ENCODE results near the gene PRDM11. TPM values are rescaled to one million over a fixed set of nuclear protein-coding genes. Genes with fewer than 3 reads are reported as not detected.
A peak's percentile ranks its signal among the peaks of the same experiment; 100 is the strongest.

The PRDM11 gene
- polyA plus RNA-seq, 2 donors: 2.5 to 2.6 TPM

- 90 to 92% methylated on average over 5 of the region's 5 CpGs for WGBS, 2 donors
- peaks cover 0 to 19% of the 10 kb centered on the region in 2 donors for H3K36me3 ChIP-seq (ENCODE audit: control insufficient read depth in 2 of 2, insufficient read depth in 2 of 2, low read length in 1 of 2)
These were observed 42.8 kb downstream of the PRDM11 start for GRCh38 chr11:45189230-45189629.

GRCh38 chr11:45193695-45194094 is 47.3 kb downstream of the PRDM11 start:
- H3K4me3 ChIP-seq (ENCODE audit: low read depth in 1 of 2, low read length in 2 of 2): no peak overlapping the region
- WGBS, 2 donors: 76 to 86% methylated on average over 6 of the region's 6 CpGs
- no peaks in the 10 kb centered on the region for H3K9me3 ChIP-seq (ENCODE audit: control insufficient read depth in 2 of 2, insufficient read depth in 1 of 2, low read depth in 1 of 2, low read length in 1 of 2)
- H3K27me3 ChIP-seq (ENCODE audit: control insufficient read depth in 1 of 2, insufficient read depth in 2 of 2, low read length in 2 of 2): no peaks in the 10 kb centered on the region
- H3K36me3 ChIP-seq (ENCODE audit: control insufficient read depth in 2 of 2, insufficient read depth in 2 of 2, low read length in 1 of 2): peaks cover 0 to 4% of the 10 kb centered on the region in 2 donors
- H3K4me1 ChIP-seq (ENCODE audit: control insufficient read depth in 2 of 2, insufficient read depth in 2 of 2, low read length in 1 of 2): no peaks in the 10 kb centered on the region
- no peak overlapping the region for H3K27ac ChIP-seq (ENCODE audit: low read depth in 2 of 2, low read length in 1 of 2)

More at GRCh38 chr11:45189230-45189629, 42.8 kb downstream of the PRDM11 start:
- Histone ChIP-seq H3K27ac (ENCODE audit: low read depth in 2 of 2, low read length in 1 of 2) (no peak overlapping the region), H3K4me1 (ENCODE audit: control insufficient read depth in 2 of 2, insufficient read depth in 2 of 2, low read length in 1 of 2) (no peaks in the 10 kb centered on the region), H3K9me3 (ENCODE audit: control insufficient read depth in 2 of 2, insufficient read depth in 1 of 2, low read depth in 1 of 2, low read length in 1 of 2) (no peaks in the 10 kb centered on the region), H3K4me3 (ENCODE audit: low read depth in 1 of 2, low read length in 2 of 2) (no peak overlapping the region), H3K27me3 (ENCODE audit: control insufficient read depth in 1 of 2, insufficient read depth in 2 of 2, low read length in 2 of 2) (no peaks in the 10 kb centered on the region)

GRCh38 chr11:45204761-45205160 is 58.3 kb downstream of the PRDM11 start:
- 74 to 77% methylated on average over 8 of the region's 8 CpGs for WGBS, 2 donors
- peaks cover 0 to 4% of the 10 kb centered on the region in 2 donors for H3K36me3 ChIP-seq (ENCODE audit: control insufficient read depth in 2 of 2, insufficient read depth in 2 of 2, low read length in 1 of 2)

GRCh38 chr11:45205978-45206377 is 59.5 kb downstream of the PRDM11 start:
- no peak overlapping the region for H3K4me3 ChIP-seq (ENCODE audit: low read depth in 1 of 2, low read length in 2 of 2)
- H3K36me3 ChIP-seq (ENCODE audit: control insufficient read depth in 2 of 2, insufficient read depth in 2 of 2, low read length in 1 of 2): peaks cover 0 to 10% of the 10 kb centered on the region in 2 donors
- H3K27ac ChIP-seq (ENCODE audit: low read depth in 2 of 2, low read length in 1 of 2): no peak overlapping the region
- H3K27me3 ChIP-seq (ENCODE audit: control insufficient read depth in 1 of 2, insufficient read depth in 2 of 2, low read length in 2 of 2): no peaks in the 10 kb centered on the region
- H3K9me3 ChIP-seq (ENCODE audit: control insufficient read depth in 2 of 2, insufficient read depth in 1 of 2, low read depth in 1 of 2, low read length in 1 of 2): no peaks in the 10 kb centered on the region
- no peaks in the 10 kb centered on the region for H3K4me1 ChIP-seq (ENCODE audit: control insufficient read depth in 2 of 2, insufficient read depth in 2 of 2, low read length in 1 of 2)
- 64 to 81% methylated on average over 7 of the region's 7 CpGs for WGBS, 2 donors

More at GRCh38 chr11:45204761-45205160, 58.3 kb downstream of the PRDM11 start:
- H3K4me1 ChIP-seq (ENCODE audit: control insufficient read depth in 2 of 2, insufficient read depth in 2 of 2, low read length in 1 of 2): no peaks in the 10 kb centered on the region
- no peaks in the 10 kb centered on the region for H3K27me3 ChIP-seq (ENCODE audit: control insufficient read depth in 1 of 2, insufficient read depth in 2 of 2, low read length in 2 of 2)
- no peak overlapping the region for H3K4me3 ChIP-seq (ENCODE audit: low read depth in 1 of 2, low read length in 2 of 2)
- H3K27ac ChIP-seq (ENCODE audit: low read depth in 2 of 2, low read length in 1 of 2): no peak overlapping the region
- H3K9me3 ChIP-seq (ENCODE audit: control insufficient read depth in 2 of 2, insufficient read depth in 1 of 2, low read depth in 1 of 2, low read length in 1 of 2): no peaks in the 10 kb centered on the region

- Histone ChIP-seq H3K27me3 (ENCODE audit: control insufficient read depth in 1 of 2, insufficient read depth in 2 of 2, low read length in 2 of 2) (no peaks in the 10 kb centered on the region), H3K27ac (ENCODE audit: low read depth in 2 of 2, low read length in 1 of 2) (no peak overlapping the region), H3K36me3 (ENCODE audit: control insufficient read depth in 2 of 2, insufficient read depth in 2 of 2, low read length in 1 of 2) (peaks cover 0 to 20% of the 10 kb centered on the region in 2 donors), H3K9me3 (ENCODE audit: control insufficient read depth in 2 of 2, insufficient read depth in 1 of 2, low read depth in 1 of 2, low read length in 1 of 2) (no peaks in the 10 kb centered on the region), H3K4me3 (ENCODE audit: low read depth in 1 of 2, low read length in 2 of 2) (no peak overlapping the region), H3K4me1 (ENCODE audit: control insufficient read depth in 2 of 2, insufficient read depth in 2 of 2, low read length in 1 of 2) (no peaks in the 10 kb centered on the region)
- WGBS, 2 donors: 71 to 73% methylated on average over 8 of the region's 8 CpGs
These were observed 61.7 kb downstream of the PRDM11 start for GRCh38 chr11:45208135-45208534.

- H3K4me3 ChIP-seq (ENCODE audit: low read depth in 1 of 2, low read length in 2 of 2): no peak overlapping the region
- no peaks in the 10 kb centered on the region for H3K27me3 ChIP-seq (ENCODE audit: control insufficient read depth in 1 of 2, insufficient read depth in 2 of 2, low read length in 2 of 2)
- no peaks in the 10 kb centered on the region for H3K4me1 ChIP-seq (ENCODE audit: control insufficient read depth in 2 of 2, insufficient read depth in 2 of 2, low read length in 1 of 2)
- H3K36me3 ChIP-seq (ENCODE audit: control insufficient read depth in 2 of 2, insufficient read depth in 2 of 2, low read length in 1 of 2): peaks cover 0 to 23% of the 10 kb centered on the region in 2 donors
- 78% methylated on average over 33 to 35 of the region's 35 CpGs for WGBS, 2 donors
- no peaks in the 10 kb centered on the region for H3K9me3 ChIP-seq (ENCODE audit: control insufficient read depth in 2 of 2, insufficient read depth in 1 of 2, low read depth in 1 of 2, low read length in 1 of 2)
- H3K27ac ChIP-seq (ENCODE audit: low read depth in 2 of 2, low read length in 1 of 2): peak overlapping the region; percentile 62 to 80
These were observed 62.8 kb downstream of the PRDM11 start for GRCh38 chr11:45209000-45209879.

GRCh38 chr11:45209891-45210699 is 63.7 kb downstream of the PRDM11 start:
- Histone ChIP-seq H3K9me3 (ENCODE audit: control insufficient read depth in 2 of 2, insufficient read depth in 1 of 2, low read depth in 1 of 2, low read length in 1 of 2) (no peaks in the 10 kb centered on the region), H3K4me1 (ENCODE audit: control insufficient read depth in 2 of 2, insufficient read depth in 2 of 2, low read length in 1 of 2) (no peaks in the 10 kb centered on the region), H3K36me3 (ENCODE audit: control insufficient read depth in 2 of 2, insufficient read depth in 2 of 2, low read length in 1 of 2) (peaks cover 0 to 22% of the 10 kb centered on the region in 2 donors), H3K27me3 (ENCODE audit: control insufficient read depth in 1 of 2, insufficient read depth in 2 of 2, low read length in 2 of 2) (no peaks in the 10 kb centered on the region), H3K4me3 (ENCODE audit: low read depth in 1 of 2, low read length in 2 of 2) (no peak overlapping the region), H3K27ac (ENCODE audit: low read depth in 2 of 2, low read length in 1 of 2) (peak overlapping the region; percentile 62 to 80)
- WGBS, 2 donors: 47 to 53% methylated on average over 29 of the region's 29 CpGs

GRCh38 chr11:45210846-45211245 is 64.4 kb downstream of the PRDM11 start:
- Histone ChIP-seq H3K27ac (ENCODE audit: low read depth in 2 of 2, low read length in 1 of 2) (peak overlapping the region in 1 of 2 donors; percentile 62), H3K27me3 (ENCODE audit: control insufficient read depth in 1 of 2, insufficient read depth in 2 of 2, low read length in 2 of 2) (no peaks in the 10 kb centered on the region), H3K4me1 (ENCODE audit: control insufficient read depth in 2 of 2, insufficient read depth in 2 of 2, low read length in 1 of 2) (no peaks in the 10 kb centered on the region), H3K36me3 (ENCODE audit: control insufficient read depth in 2 of 2, insufficient read depth in 2 of 2, low read length in 1 of 2) (peaks cover 0 to 18% of the 10 kb centered on the region in 2 donors), H3K9me3 (ENCODE audit: control insufficient read depth in 2 of 2, insufficient read depth in 1 of 2, low read depth in 1 of 2, low read length in 1 of 2) (no peaks in the 10 kb centered on the region), H3K4me3 (ENCODE audit: low read depth in 1 of 2, low read length in 2 of 2) (no peak overlapping the region)
- WGBS, 2 donors: 89% methylated on average over 9 of the region's 9 CpGs

GRCh38 chr11:45211732-45212131 is 65.3 kb downstream of the PRDM11 start:
- H3K27me3 ChIP-seq (ENCODE audit: control insufficient read depth in 1 of 2, insufficient read depth in 2 of 2, low read length in 2 of 2): no peaks in the 10 kb centered on the region
- H3K4me1 ChIP-seq (ENCODE audit: control insufficient read depth in 2 of 2, insufficient read depth in 2 of 2, low read length in 1 of 2): no peaks in the 10 kb centered on the region
- H3K9me3 ChIP-seq (ENCODE audit: control insufficient read depth in 2 of 2, insufficient read depth in 1 of 2, low read depth in 1 of 2, low read length in 1 of 2): no peaks in the 10 kb centered on the region
- no peak overlapping the region for H3K27ac ChIP-seq (ENCODE audit: low read depth in 2 of 2, low read length in 1 of 2)
- no peak overlapping the region for H3K4me3 ChIP-seq (ENCODE audit: low read depth in 1 of 2, low read length in 2 of 2)
- WGBS, 2 donors: 89 to 90% methylated on average over 9 of the region's 9 CpGs
- H3K36me3 ChIP-seq (ENCODE audit: control insufficient read depth in 2 of 2, insufficient read depth in 2 of 2, low read length in 1 of 2): peaks cover 0 to 18% of the 10 kb centered on the region in 2 donors

All from esophagus (tissue), 2 donors.